Tibial artery (tissue), 4 donors: ENCODE measurements around the gene CHMP3.

Experiments used
- DNase-seq, 2 donors: peaks; one replicate each; pipeline ENCODE4 v3.0.0-alpha.2; 2019
- H3K27ac ChIP-seq, 2 donors: fragments of 200-600 bp; sonication (generic) in 1 of 2; 1 replicate in 1 of 2; 2 replicates in 1 of 2; pipeline ENCODE4 v1.5.1; 2018 to 2019; ENCODE audit warnings: mild to moderate bottlenecking in 1 of 2
- H3K27me3 ChIP-seq, 2 donors: fragments of 200-600 bp; sonication (generic) in 1 of 2; one replicate each; pipeline versions ENCODE4 v1.5.1 to v1.6.0; 2016 to 2019
- H3K36me3 ChIP-seq, 3 donors: fragments of 200-600 bp; sonication (generic) in 2 of 3; one replicate each; pipeline ENCODE4 v1.5.1; 2016 to 2019; ENCODE audit warnings: mild to moderate bottlenecking in 2 of 3
- H3K4me1 ChIP-seq, 4 donors: fragments of 200-600 bp; sonication (generic) in 2 of 4; 1 replicate in 3 of 4; 2 replicates in 1 of 4; pipeline ENCODE4 v1.5.1; 2016 to 2019
- H3K4me3 ChIP-seq, 2 donors: fragments of 200-600 bp; sonication (generic) in 1 of 2; 1 replicate in 1 of 2; 2 replicates in 1 of 2; pipeline ENCODE4 v1.5.1; 2018 to 2019; ENCODE audit warnings: mild to moderate bottlenecking in 2 of 2
- H3K9me3 ChIP-seq, 3 donors: fragments of 200-600 bp; sonication (generic) in 1 of 3; one replicate each; pipeline ENCODE4 v1.5.1; 2016 to 2019
- intact Hi-C: fragments of 100-400 bp; cut with DNase I; formaldehyde crosslinking; loops from one replicate; pipeline ENCODE4 v1.15.0; 2023; ENCODE audit warnings: low total_unique reads
- TF ChIP-seq, protein P1 (sequence below), 2 experiments: fragments of 200-600 bp in 1 of 2; fragments of 450-650 bp in 1 of 2; IDR thresholded peaks; one replicate each; pipeline ENCODE4 v1.5.1; 2017 to 2019; ENCODE audit warnings: antibody characterized with exemption in 2 of 2, mild to moderate bottlenecking in 1 of 2, moderate library complexity in 1 of 2

CHMP3 gene

DNA sequence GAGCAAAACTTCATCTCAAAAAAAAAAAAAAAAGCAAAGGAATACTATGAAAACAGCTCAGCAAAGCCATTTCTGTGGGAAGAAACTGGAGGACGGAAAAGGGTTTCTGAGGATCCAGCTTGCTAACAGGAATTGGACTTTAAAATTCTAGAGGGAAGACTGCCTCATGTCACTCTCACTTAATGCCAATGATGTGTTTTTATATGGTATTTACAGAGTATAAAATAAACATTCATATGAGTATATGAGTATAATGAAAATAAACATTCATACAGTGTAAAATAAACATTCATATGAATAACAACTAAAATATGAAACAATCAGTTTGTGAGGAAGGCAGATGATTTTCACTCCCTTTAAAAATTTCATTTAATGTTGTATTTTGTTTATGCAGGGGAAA is 43.9 kb downstream of the CHMP3 start:
- H3K27me3 ChIP-seq, result no peaks in the 10 kb centered on the region
- TF ChIP-seq, protein P1, sequence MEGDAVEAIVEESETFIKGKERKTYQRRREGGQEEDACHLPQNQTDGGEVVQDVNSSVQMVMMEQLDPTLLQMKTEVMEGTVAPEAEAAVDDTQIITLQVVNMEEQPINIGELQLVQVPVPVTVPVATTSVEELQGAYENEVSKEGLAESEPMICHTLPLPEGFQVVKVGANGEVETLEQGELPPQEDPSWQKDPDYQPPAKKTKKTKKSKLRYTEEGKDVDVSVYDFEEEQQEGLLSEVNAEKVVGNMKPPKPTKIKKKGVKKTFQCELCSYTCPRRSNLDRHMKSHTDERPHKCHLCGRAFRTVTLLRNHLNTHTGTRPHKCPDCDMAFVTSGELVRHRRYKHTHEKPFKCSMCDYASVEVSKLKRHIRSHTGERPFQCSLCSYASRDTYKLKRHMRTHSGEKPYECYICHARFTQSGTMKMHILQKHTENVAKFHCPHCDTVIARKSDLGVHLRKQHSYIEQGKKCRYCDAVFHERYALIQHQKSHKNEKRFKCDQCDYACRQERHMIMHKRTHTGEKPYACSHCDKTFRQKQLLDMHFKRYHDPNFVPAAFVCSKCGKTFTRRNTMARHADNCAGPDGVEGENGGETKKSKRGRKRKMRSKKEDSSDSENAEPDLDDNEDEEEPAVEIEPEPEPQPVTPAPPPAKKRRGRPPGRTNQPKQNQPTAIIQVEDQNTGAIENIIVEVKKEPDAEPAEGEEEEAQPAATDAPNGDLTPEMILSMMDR (IDR thresholded peaks at IDR 0.05), result no peak
- no peak for DNase-seq
- H3K36me3 ChIP-seq, result peaks cover 0 to 13% (median 0%) of the 10 kb centered on the region in 3 donors
- no peak overlapping the region for H3K4me3 ChIP-seq
- H3K9me3 ChIP-seq, result no peaks in the 10 kb centered on the region
- intact Hi-C loops, result no loop called here
- H3K27ac ChIP-seq, result no peak overlapping the region
- peaks cover 0 to 4% (median 0%) of the 10 kb centered on the region in 4 donors for H3K4me1 ChIP-seq

DNA sequence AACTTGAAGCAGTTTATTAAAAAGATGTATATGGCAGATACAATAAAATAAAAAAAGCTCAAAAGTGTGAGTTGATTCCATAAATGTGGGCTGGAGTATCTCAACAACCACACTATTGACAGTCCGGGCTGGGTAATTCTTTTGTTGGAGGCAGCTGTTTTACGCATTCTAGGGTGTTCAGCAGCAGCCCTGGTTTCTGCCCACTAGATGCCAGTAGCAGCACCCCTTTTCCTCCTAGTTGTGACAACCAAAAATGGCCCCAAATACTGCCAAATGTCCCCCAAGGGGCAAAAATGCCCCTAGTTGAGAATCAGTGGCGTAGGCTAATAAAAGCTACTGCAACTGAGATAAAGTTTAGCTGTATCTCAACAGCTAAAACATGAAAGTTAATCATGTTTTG is 44.8 kb downstream of the CHMP3 start:
- H3K4me3 ChIP-seq, result no peak overlapping the region
- H3K27me3 ChIP-seq, result no peaks in the 10 kb centered on the region
- H3K36me3 ChIP-seq, result peaks cover 0 to 12% (median 0%) of the 10 kb centered on the region in 3 donors
- H3K9me3 ChIP-seq, result no peaks in the 10 kb centered on the region
- peaks cover 0 to 9% (median 0%) of the 10 kb centered on the region in 4 donors for H3K4me1 ChIP-seq
- H3K27ac ChIP-seq, result no peak overlapping the region
- no peak for DNase-seq
- intact Hi-C loops, result no loop called here
- TF ChIP-seq, protein P1 (IDR thresholded peaks at IDR 0.05), result peak in 1 of 2 experiments; percentile 11

DNA sequence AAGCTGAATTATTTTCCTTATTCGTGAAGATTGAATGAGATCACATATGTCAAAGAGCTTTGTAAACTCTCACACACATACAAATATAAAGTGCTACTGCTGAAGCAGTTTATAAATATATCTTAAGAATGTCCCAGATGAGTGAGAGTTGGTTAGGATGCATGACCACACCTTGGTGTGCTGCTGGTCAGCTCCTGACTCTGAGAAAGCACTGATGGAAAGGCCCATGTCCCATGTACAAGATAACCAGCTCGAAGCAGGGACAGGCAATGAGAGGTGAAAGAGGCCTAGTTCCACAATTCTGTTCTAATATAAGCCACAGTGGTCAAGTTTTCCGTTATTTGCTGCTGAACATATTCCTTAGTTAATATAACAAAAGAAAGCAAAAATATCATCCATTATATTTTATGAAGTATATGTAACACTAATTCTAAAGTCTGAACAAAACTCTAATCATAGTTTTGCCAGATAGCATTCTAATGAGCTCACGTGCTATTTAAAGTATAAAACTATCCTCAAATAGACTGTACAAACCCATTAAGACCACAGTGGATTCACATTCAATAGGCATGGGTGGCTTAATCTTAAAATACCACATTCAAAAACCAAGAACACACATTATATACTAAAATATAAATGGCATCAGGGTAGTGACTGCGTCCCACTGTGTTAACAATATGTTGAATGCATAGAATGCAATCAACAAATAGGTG is 49.1 kb downstream of the CHMP3 start:
- H3K4me1 ChIP-seq, result peaks cover 0 to 9% (median 0%) of the 10 kb centered on the region in 4 donors
- peaks cover 4 to 19% (median 13%) of the 10 kb centered on the region in 3 donors for H3K36me3 ChIP-seq
- no peak overlapping the region for H3K27ac ChIP-seq
- H3K27me3 ChIP-seq, result no peaks in the 10 kb centered on the region
- H3K9me3 ChIP-seq, result no peaks in the 10 kb centered on the region
- DNase-seq, result no peak
- H3K4me3 ChIP-seq, result no peak overlapping the region
- TF ChIP-seq, protein P1 (IDR thresholded peaks at IDR 0.05), result no peak
- intact Hi-C loops, result no loop called here

DNA sequence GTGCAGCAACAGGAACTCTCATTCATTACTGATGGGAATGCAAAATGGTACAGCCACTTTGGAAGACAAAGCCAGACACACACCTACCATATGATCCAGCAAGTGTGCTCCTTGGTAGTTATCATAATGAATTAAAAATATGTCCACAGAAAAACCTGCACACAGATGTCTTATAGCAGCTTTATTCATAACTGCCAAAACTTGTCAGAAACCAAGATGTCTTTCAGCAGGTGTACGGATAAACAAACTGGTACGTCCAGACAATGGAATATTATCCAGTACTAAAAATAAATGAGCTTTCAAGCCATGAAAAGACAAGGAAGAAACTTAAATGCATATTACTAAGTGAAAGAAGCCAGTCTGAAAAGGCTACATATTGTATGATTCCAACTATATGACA is 50.4 kb downstream of the CHMP3 start:
- DNase-seq, result no peak
- intact Hi-C loops, result no loop called here
- Histone ChIP-seq H3K9me3 (no peaks in the 10 kb centered on the region), H3K36me3 (peaks cover 15 to 31% (median 25%) of the 10 kb centered on the region in 3 donors), H3K4me1 (peaks cover 0 to 9% (median 0%) of the 10 kb centered on the region in 4 donors), H3K4me3 (no peak overlapping the region), H3K27me3 (no peaks in the 10 kb centered on the region), H3K27ac (no peak overlapping the region)
- TF ChIP-seq, protein P1 (IDR thresholded peaks at IDR 0.05), result no peak

DNA sequence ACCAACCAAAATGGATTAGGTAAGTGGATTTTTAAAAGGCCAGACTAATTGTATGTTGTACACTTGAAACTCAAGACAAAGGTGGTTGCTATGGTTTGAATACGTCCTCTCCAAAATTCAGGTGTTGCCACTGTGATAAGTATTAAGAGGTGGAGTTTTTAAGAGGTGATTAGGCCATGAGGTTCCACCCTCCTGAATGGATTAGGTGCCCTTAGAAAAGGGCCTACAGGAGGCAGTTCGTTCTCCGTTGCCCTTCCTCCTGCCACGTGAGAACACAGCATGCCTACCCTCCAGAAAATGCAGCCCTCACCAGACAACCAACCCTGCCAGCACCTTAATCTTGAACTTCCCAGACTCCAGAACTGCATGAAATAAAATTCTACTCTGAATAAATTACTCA is 51.2 kb downstream of the CHMP3 start:
- intact Hi-C loops, result no loop called here
- TF ChIP-seq, protein P1 (IDR thresholded peaks at IDR 0.05), result no peak
- no peak overlapping the region for H3K4me3 ChIP-seq
- H3K27me3 ChIP-seq, result no peaks in the 10 kb centered on the region
- DNase-seq, result no peak
- peaks cover 0 to 9% (median 0%) of the 10 kb centered on the region in 4 donors for H3K4me1 ChIP-seq
- H3K9me3 ChIP-seq, result no peaks in the 10 kb centered on the region
- peaks cover 23 to 40% (median 32%) of the 10 kb centered on the region in 3 donors for H3K36me3 ChIP-seq
- no peak overlapping the region for H3K27ac ChIP-seq
